A549 (cell line): Measurements from ENCODE around the gene ACADSB.

ENCODE experiments used
- EP300 ChIP-seq, 2 experiments: fragments of >200 bp; sonication (Bioruptor Twin); formaldehyde crosslinking; IDR thresholded peaks; 2 replicates in 1 of 2; 3 replicates in 1 of 2; pipeline ENCODE4 v1.6.1; 2016 to 2017
- NR3C1 ChIP-seq: fragments of >200 bp; sonication (Bioruptor Twin); formaldehyde crosslinking; IDR thresholded peaks from 3 replicates; pipeline ENCODE4 v1.6.1; 2017
- POLR2A ChIP-seq: IDR thresholded peaks from 2 replicates; pipeline ENCODE4 v1.6.1; 2012; ENCODE audit warnings: mild to moderate bottlenecking, low read length
- RAD21 ChIP-seq, 2 experiments: fragments of >200 bp in 1 of 2; sonication (Bioruptor Twin) in 1 of 2; formaldehyde crosslinking in 1 of 2; IDR thresholded peaks in 1 of 2; conservative IDR thresholded peaks in 1 of 2; 2 replicates in 1 of 2; 3 replicates in 1 of 2; pipeline ENCODE4 v1.6.1; 2012 to 2018; ENCODE audit warnings: inconsistent platforms in 1 of 2
- RCOR1 ChIP-seq: fragments of 150-350 bp; IDR thresholded peaks from 2 replicates; pipeline ENCODE4 v1.6.1; 2014; ENCODE audit warnings: antibody characterized with exemption, low read length, low read depth
- RFX5 ChIP-seq: fragments of 450-650 bp; IDR thresholded peaks from 2 replicates; pipeline ENCODE4 v1.7.1; 2014; ENCODE audit warnings: antibody characterized with exemption, mild to moderate bottlenecking, moderate library complexity
- ZFP36 ChIP-seq: fragments of 450-650 bp; IDR thresholded peaks from 2 replicates; pipeline ENCODE4 v1.6.1; 2014; ENCODE audit warnings: borderline replicate concordance; ENCODE audit not compliant: partially characterized antibody
- TF ChIP-seq, protein P1 (sequence below): IDR thresholded peaks from 2 replicates; pipeline ENCODE4 v1.6.1; 2012; ENCODE audit warnings: low read depth, borderline replicate concordance
- TF ChIP-seq, protein P2 (sequence below): fragments of >200 bp; sonication (Bioruptor Twin); formaldehyde crosslinking; IDR thresholded peaks from 3 replicates; pipeline ENCODE4 v1.5.1; 2016
- TF ChIP-seq, protein P3 (sequence below): IDR thresholded peaks from 2 replicates; pipeline ENCODE4 v1.6.1; 2012
- TF ChIP-seq, protein P4 (sequence below): fragments of 200-600 bp; sonication (generic); IDR thresholded peaks from 2 replicates; pipeline ENCODE4 v1.6.1; 2016; ENCODE audit warnings: antibody characterized with exemption, mild to moderate bottlenecking, moderate library complexity

DNA sequence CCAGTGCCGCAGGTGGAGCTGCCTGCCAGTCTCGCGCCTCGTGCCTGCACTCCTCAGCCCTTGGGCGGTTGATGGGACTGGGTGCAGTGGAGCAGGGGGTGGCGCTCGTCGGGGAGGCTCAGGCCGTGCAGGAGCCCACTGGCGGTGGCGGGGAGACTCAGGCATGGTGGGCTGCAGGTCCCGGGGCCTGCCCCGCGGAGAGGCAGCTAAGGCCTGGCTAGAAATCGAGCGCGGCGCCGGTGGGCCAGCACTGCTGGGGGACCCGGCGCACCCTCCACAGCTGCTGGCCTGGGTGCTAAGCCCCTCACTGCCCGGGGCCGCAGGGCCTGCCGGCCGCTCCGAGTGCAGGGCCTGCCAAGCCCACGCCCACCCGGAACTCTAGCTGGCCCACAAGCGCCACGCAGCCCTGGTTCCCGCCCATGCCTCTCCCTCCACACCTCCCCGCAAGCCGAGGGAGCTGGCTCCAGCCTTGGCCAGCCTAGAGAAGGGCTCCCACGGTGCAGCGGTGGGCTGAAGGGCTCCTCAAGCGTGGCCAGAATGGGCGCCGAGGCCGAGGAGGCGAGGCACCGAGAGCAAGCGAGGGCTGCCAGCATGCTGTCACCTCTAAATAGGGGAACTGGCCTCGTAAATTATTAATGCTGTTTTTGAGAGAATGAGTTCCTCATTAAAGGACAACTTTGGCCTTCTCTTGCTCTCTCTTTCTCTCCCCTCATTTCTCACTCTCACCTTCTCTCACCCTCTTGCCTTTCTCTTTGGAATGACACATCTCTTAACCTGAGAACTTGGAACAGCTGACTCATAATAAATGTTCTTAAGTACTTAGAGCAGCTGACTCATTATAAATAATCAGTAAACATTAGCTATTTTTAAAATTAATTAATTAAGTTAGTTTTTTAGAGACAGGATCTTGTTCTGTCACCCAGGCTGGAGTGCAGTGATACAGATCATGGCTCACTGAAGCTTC is 4.9 kb downstream of the ACADSB start:
- TF ChIP-seq, protein P1, sequence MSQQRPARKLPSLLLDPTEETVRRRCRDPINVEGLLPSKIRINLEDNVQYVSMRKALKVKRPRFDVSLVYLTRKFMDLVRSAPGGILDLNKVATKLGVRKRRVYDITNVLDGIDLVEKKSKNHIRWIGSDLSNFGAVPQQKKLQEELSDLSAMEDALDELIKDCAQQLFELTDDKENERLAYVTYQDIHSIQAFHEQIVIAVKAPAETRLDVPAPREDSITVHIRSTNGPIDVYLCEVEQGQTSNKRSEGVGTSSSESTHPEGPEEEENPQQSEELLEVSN = no peak
- TF ChIP-seq EP300 (IDR thresholded peaks at IDR 0.05) (no peak), RFX5 (no peak), RAD21 (conservative IDR thresholded peaks at IDR 0.05 in 1 of 2, IDR thresholded peaks at IDR 0.05 in 1 of 2) (no peak), RCOR1 (no peak), POLR2A (no peak), ZFP36 (no peak), NR3C1 (no peak)
- TF ChIP-seq, protein P2, sequence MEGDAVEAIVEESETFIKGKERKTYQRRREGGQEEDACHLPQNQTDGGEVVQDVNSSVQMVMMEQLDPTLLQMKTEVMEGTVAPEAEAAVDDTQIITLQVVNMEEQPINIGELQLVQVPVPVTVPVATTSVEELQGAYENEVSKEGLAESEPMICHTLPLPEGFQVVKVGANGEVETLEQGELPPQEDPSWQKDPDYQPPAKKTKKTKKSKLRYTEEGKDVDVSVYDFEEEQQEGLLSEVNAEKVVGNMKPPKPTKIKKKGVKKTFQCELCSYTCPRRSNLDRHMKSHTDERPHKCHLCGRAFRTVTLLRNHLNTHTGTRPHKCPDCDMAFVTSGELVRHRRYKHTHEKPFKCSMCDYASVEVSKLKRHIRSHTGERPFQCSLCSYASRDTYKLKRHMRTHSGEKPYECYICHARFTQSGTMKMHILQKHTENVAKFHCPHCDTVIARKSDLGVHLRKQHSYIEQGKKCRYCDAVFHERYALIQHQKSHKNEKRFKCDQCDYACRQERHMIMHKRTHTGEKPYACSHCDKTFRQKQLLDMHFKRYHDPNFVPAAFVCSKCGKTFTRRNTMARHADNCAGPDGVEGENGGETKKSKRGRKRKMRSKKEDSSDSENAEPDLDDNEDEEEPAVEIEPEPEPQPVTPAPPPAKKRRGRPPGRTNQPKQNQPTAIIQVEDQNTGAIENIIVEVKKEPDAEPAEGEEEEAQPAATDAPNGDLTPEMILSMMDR = no peak
- TF ChIP-seq, protein P3, sequence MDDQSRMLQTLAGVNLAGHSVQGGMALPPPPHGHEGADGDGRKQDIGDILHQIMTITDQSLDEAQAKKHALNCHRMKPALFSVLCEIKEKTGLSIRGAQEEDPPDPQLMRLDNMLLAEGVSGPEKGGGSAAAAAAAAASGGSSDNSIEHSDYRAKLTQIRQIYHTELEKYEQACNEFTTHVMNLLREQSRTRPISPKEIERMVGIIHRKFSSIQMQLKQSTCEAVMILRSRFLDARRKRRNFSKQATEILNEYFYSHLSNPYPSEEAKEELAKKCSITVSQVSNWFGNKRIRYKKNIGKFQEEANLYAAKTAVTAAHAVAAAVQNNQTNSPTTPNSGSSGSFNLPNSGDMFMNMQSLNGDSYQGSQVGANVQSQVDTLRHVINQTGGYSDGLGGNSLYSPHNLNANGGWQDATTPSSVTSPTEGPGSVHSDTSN = no peak
- TF ChIP-seq, protein P4, sequence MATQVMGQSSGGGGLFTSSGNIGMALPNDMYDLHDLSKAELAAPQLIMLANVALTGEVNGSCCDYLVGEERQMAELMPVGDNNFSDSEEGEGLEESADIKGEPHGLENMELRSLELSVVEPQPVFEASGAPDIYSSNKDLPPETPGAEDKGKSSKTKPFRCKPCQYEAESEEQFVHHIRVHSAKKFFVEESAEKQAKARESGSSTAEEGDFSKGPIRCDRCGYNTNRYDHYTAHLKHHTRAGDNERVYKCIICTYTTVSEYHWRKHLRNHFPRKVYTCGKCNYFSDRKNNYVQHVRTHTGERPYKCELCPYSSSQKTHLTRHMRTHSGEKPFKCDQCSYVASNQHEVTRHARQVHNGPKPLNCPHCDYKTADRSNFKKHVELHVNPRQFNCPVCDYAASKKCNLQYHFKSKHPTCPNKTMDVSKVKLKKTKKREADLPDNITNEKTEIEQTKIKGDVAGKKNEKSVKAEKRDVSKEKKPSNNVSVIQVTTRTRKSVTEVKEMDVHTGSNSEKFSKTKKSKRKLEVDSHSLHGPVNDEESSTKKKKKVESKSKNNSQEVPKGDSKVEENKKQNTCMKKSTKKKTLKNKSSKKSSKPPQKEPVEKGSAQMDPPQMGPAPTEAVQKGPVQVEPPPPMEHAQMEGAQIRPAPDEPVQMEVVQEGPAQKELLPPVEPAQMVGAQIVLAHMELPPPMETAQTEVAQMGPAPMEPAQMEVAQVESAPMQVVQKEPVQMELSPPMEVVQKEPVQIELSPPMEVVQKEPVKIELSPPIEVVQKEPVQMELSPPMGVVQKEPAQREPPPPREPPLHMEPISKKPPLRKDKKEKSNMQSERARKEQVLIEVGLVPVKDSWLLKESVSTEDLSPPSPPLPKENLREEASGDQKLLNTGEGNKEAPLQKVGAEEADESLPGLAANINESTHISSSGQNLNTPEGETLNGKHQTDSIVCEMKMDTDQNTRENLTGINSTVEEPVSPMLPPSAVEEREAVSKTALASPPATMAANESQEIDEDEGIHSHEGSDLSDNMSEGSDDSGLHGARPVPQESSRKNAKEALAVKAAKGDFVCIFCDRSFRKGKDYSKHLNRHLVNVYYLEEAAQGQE = no peak
